GM13977 (cell line): ENCODE measurements around the gene MEOX2.

ENCODE experiments used
- DNase-seq: peaks from one replicate; pipeline ENCODE4 v3.0.0; 2012; ENCODE audit warnings: low spot score
- in situ Hi-C: fragments of 300-500 bp; cut with MboI; formaldehyde crosslinking; loops from one replicate; pipeline ENCODE4 v1.12.0; 2022; ENCODE audit warnings: low sequenced_read_pairs, low pct_unique_long_range_greater_than_20kb, mixed read lengths, inconsistent platforms; ENCODE audit not compliant: unreplicated experiment
- TF ChIP-seq, protein P1 (sequence below): IDR thresholded peaks from 2 replicates; pipeline ENCODE4 v1.5.1; 2012; ENCODE audit warnings: mild to moderate bottlenecking, control low read depth; ENCODE audit not compliant: insufficient read depth; ENCODE audit errors: extremely low read depth, missing control alignments

Gene MEOX2

DNA sequence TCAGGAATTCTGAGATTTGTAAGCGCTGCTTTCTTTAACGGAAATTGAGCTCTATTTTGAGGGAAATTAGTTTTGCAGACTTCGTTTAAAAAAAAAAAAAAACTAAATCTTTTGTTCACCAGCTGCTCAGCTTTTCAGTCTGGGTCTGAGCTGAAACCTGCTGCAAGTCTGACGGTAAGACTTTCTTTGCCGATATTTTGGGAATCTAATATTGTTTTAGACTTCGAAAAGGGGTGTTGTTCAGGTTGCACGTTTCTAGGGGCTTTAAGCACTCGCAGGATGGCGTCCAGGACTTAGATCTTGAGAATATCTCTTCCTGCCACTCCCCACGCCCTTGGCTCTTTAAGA is 1.8 kb upstream of the MEOX2 start:
- TF ChIP-seq, protein P1, sequence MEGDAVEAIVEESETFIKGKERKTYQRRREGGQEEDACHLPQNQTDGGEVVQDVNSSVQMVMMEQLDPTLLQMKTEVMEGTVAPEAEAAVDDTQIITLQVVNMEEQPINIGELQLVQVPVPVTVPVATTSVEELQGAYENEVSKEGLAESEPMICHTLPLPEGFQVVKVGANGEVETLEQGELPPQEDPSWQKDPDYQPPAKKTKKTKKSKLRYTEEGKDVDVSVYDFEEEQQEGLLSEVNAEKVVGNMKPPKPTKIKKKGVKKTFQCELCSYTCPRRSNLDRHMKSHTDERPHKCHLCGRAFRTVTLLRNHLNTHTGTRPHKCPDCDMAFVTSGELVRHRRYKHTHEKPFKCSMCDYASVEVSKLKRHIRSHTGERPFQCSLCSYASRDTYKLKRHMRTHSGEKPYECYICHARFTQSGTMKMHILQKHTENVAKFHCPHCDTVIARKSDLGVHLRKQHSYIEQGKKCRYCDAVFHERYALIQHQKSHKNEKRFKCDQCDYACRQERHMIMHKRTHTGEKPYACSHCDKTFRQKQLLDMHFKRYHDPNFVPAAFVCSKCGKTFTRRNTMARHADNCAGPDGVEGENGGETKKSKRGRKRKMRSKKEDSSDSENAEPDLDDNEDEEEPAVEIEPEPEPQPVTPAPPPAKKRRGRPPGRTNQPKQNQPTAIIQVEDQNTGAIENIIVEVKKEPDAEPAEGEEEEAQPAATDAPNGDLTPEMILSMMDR = no peak
- in situ Hi-C loops = no loop called here
- no peak for DNase-seq

DNA sequence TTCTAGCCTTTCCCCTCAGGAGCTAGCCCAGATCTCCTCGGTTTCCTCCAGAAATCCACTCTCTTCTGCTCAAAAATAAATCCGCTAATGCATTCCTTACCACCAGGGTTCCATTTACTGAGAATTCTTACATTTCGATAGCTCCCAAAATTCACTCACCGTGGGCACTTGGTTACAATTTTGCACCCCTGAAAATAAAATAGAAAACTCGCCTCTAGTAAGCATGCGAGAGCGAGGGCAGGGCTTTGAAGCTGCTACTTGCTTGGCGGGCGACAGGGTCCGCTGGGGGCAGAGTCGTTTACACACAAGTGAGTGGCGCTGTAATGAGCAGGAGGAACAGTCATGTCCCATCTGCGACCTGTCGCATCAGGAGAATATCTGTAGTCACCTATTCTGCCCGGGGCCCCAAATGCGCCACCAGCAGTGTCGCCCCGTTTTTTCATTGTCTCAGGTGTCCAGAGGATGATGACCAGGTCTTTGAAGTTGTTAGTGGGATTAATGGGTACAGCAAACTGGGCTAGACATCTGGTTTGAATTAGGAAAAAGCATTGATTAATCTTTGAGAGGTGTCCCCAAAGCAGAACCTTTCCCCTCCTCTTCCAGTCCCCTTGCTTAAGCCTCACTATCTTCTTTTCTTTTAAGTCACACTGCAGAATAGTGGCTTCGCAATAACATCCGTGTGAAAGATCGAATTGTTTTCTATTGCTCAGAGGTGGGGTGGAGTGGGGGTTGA is 1.2 kb upstream of the MEOX2 start:
- TF ChIP-seq, protein P1 = no peak
- DNase-seq = no peak
- in situ Hi-C loops = no loop called here

DNA sequence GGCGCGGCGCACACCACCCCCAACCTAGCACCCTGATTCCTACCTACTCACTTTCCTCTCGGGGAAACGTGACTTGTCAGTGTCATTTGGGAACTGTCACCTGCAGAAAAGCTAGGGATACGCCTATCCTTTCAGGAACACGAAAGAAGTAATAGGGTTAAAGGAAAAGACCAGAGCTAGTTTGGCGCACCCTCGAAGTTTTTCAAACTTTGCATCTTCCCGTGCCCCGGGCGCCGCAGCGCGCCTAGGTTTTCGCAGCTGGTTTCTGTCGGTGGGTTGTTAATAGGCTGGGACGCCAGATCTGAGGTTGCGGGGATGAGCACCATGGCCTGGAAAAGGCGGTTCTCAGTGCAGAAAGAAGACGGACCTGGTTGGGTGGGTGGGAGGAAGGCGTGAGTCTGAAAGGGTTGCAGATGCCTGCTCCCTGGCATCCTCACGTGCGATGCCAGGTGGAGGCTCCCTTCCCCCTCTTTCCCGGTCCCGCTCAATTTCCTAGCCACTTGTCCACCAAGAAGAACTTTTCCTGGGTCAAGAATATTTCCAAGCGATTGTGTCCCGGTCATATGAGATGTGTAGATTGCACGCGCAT is 568 bp upstream of the MEOX2 start:
- TF ChIP-seq, protein P1 = no peak
- DNase-seq = no peak
- in situ Hi-C loops = no loop called here

DNA sequence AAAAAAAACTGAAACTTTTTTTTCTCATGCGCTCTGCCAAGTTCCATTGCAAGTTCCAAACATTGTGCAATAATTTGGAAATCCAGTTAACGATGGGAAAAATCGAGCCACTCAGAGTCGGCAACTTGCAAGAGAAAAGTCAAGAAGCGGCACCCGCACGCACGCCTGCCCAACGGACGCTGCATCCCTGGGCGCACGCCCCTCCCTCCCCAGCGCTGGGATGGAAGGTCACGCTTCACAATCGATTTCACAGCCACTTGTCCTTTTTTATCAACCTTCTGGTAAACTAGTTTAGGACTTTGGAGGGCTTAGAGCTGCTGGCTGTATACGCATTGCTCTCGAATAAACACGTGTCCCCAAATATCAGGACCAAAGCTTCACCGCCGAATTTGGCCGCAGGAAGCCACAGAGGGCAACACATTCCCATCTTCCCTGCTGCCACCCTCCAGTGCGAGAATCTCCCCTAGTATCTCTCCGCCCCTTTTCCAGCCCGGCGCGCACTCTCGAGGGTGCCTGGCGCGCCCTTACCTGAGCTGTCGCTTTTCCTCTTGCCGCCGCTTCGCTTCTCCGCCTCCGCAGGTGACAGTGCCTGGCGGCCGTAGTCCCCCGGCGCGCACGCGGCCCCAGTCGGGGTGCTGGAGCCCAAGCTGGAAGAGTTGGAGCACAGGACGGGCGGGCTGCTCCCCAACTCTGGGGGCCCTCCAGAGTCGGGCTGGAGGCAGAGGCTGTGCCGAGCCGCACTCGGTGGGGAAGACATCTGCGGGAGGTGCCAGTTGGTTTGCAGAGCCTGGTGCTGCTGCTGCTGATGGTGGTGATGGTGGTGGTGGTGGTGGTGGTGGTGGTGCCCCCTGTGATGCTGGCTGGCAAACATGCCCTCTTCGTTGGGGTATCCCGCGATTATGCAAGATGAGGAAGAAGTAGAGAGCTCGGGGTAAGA is 857 bp downstream of the MEOX2 start:
- peak; percentile 6 for DNase-seq

DNA sequence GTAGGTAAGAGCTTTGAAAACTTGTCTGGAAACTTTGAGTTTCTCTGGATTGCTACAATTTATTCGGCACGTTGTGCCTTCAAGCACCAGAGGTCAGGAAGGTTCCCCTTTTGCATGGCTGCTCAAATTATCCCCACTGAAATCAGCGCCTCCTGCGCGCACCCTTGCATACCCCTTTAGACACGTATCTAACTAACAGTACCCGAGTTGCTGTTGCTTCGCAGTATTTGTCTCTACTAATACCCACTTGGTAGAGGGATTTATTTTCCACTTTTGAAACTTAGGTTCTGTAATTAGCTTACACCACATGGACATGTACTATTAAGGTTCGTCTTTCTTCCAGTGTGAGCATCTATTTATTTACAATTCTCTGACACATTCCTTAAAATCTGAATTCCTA is 1.6 kb downstream of the MEOX2 start:
- in situ Hi-C loops = no loop called here
- DNase-seq = no peak
- TF ChIP-seq, protein P1 = no peak

More for the DNA sequence above, 857 bp downstream of the MEOX2 start:
- in situ Hi-C loops = no loop called here
- TF ChIP-seq, protein P1 = no peak

DNA sequence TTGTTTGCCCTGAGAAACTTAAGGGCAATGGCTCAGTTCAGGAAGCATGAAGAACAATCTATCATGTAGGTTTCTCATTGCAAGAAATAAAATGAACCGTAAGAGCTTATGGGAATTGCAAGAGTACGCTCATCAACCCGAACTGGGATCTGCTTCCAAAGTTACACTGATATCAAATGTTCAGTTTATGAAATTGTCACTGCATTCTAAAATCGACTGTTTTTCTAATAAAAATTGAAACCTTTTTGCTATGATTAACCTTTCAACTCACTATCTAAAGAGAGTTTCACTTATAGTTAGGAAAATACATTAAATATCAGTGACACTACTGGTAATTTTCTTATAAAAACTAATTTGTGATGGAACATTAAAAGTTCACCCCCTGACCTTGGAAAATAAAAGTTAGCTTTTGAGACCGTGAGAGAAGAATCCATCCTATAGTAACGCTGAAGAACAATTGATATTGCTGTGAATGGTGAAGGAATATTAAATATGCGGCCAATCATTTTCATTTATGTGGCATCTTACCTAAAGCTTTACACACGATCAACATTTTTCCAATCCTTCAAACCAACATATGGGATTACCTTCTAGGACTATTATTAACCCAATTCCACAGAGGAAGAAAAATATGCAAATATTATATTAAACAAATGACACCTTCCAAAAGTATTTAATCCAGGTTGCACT is 2.2 kb downstream of the MEOX2 start:
- in situ Hi-C loops = no loop called here
- DNase-seq = no peak
- TF ChIP-seq, protein P1 = no peak
